Right renal pelvis (tissue), 4 donors: Measurements from ENCODE around the gene MYO16. TPM values are rescaled to one million over a fixed set of nuclear protein-coding genes. Genes with fewer than 3 reads are reported as not detected.

Experiments used
- DNase-seq, 4 donors: peaks; one replicate each; pipeline ENCODE4 v3.0.0-alpha.2; 2013; ENCODE audit warnings: low read depth in 4 of 4, low spot score in 3 of 4, missing footprints in 1 of 4
- polyA plus RNA-seq, 4 donors: library from polyadenylated mRNA; unstranded; fragments of 120-200 nt; gene quantifications; one replicate each; pipeline ENCODE4 v1.2.1, GENCODE V29; 2013; ENCODE audit not compliant: insufficient read length in 4 of 4

MYO16 gene
- polyA plus RNA-seq, 4 donors: 0.40 to 0.77 (median 0.53) TPM

- no peak for DNase-seq
Observed at GRCh38 chr13:108923386-108924047, 294.1 kb downstream of the MYO16 start.

GRCh38 chr13:108924134-108924533, 294.7 kb downstream of the MYO16 start:
- DNase-seq: no peak

- no peak for DNase-seq
Observed at GRCh38 chr13:108924541-108924940, 295.1 kb downstream of the MYO16 start.

- DNase-seq: no peak
Observed at GRCh38 chr13:108925070-108925469, 295.7 kb downstream of the MYO16 start.

GRCh38 chr13:108926862-108927261, 297.5 kb downstream of the MYO16 start:
- DNase-seq: no peak

- DNase-seq: no peak
Observed at GRCh38 chr13:108927615-108928014, 298.2 kb downstream of the MYO16 start.

GRCh38 chr13:108929532-108930206, 300.3 kb downstream of the MYO16 start:
- no peak for DNase-seq

- DNase-seq: no peak
Observed at GRCh38 chr13:108932196-108932595, 302.8 kb downstream of the MYO16 start.

GRCh38 chr13:108933061-108933460, 303.6 kb downstream of the MYO16 start:
- no peak for DNase-seq

- DNase-seq: no peak
Observed at GRCh38 chr13:108938155-108938554, 308.7 kb downstream of the MYO16 start.

- no peak for DNase-seq
Observed at GRCh38 chr13:108940121-108940520, 310.7 kb downstream of the MYO16 start.

- DNase-seq: no peak
Observed at GRCh38 chr13:108943842-108944241, 314.4 kb downstream of the MYO16 start.

- DNase-seq: no peak
Observed at GRCh38 chr13:108944760-108945159, 315.3 kb downstream of the MYO16 start.

GRCh38 chr13:108947551-108948030, 318.2 kb downstream of the MYO16 start:
- DNase-seq: no peak

- no peak for DNase-seq
Observed at GRCh38 chr13:108948251-108948671, 318.9 kb downstream of the MYO16 start.

GRCh38 chr13:108950333-108951010, 321.1 kb downstream of the MYO16 start:
- no peak for DNase-seq

- no peak for DNase-seq
Observed at GRCh38 chr13:108955741-108956140, 326.3 kb downstream of the MYO16 start.

- no peak for DNase-seq
Observed at GRCh38 chr13:108957369-108958012, 328.1 kb downstream of the MYO16 start.

- DNase-seq: no peak
Observed at GRCh38 chr13:108958013-108958376, 328.6 kb downstream of the MYO16 start.

GRCh38 chr13:108959234-108959633, 329.8 kb downstream of the MYO16 start:
- no peak for DNase-seq

GRCh38 chr13:108960006-108960405, 330.6 kb downstream of the MYO16 start:
- DNase-seq: no peak
